ENCODE data around the gene UIMC1. TPM values are rescaled to one million over a fixed set of nuclear protein-coding genes. Genes with fewer than 3 reads are reported as not detected.

Gene UIMC1
- total RNA-seq, 1 experiment from 2014 or later: 53.0 TPM

DNA sequence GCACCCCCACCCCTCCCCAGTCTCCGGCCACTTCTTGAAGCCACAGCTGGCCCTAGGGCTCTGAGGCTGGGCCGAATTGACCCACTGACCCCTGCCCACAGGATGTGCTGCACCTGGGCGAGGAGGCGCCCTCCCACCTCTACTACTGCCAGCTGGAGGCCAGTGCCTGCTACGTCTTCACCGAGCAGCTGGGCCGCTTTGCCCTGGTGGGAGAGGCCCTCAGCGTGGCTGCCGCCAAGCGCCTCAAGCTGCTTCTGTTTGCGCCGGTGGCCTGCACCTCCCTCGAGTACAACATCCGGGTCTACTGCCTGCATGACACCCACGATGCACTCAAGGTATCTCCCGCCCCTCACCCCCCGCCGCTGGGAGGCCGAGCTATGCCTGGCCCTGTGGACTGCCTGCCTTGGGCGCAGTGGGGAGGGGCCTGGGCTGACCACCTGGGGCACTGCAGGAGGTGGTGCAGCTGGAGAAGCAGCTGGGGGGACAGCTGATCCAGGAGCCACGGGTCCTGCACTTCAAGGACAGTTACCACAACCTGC lies 128.7 kb downstream of the UIMC1 start:
- H4K91ac ChIP-seq (ENCODE audit: insufficient read length, low read depth, low read length): no peak overlapping the region
- H3K14ac ChIP-seq (ENCODE audit: insufficient read depth, low read length): no peak overlapping the region; the same call in 1 of the 2 replicates
- no peak for DNase-seq

More for the DNA sequence above, 128.7 kb downstream of the UIMC1 start:
- WGBS (ENCODE audit: extremely low coverage, insufficient read length, low lambda C conversion rate): no CpG with 5 or more reads among the region's 21 CpGs
- Histone ChIP-seq H3K9ac (ENCODE audit: extremely low read depth, insufficient read length, low read length) (no peak overlapping the region), H4K5ac (ENCODE audit: insufficient read length, low read depth, low read length) (no peak overlapping the region), H3K4me2 (ENCODE audit: insufficient read depth, insufficient read length, low read length) (no peak overlapping the region), H3K79me1 (ENCODE audit: insufficient read depth, low read depth, low read length, poor library complexity, severe bottlenecking) (no peaks in the 10 kb centered on the region), H3K9me3 (ENCODE audit: control insufficient read depth, low read depth, low read length) (no peaks in the 10 kb centered on the region), H2BK12ac (ENCODE audit: insufficient read length, low read depth, low read length) (no peak overlapping the region), H3K4me1 (ENCODE audit: insufficient read depth, low read length) (no peaks in the 10 kb centered on the region), H3T11ph (ENCODE audit: low read length) (no peak overlapping the region), H3K27me3 (ENCODE audit: insufficient read depth, low read length) (no peaks in the 10 kb centered on the region), H3K23me2 (ENCODE audit: insufficient read length, low read depth, low read length, poor library complexity, severe bottlenecking) (no peaks in the 10 kb centered on the region), H3K79me2 (ENCODE audit: insufficient read depth, low read length) (no peaks in the 10 kb centered on the region), H2BK5ac (ENCODE audit: insufficient read length, low read length) (no peak overlapping the region), H3K56ac (ENCODE audit: insufficient read length, low read depth, low read length) (no peak overlapping the region), H2AFZ (ENCODE audit: low read length) (no peak overlapping the region), H4K8ac (replicated peaks; ENCODE audit: insufficient read length, low read depth, low read length) (no peak overlapping the region), H2AK5ac (ENCODE audit: insufficient read length, low read length) (no peak overlapping the region), H4K20me1 (ENCODE audit: control insufficient read depth, insufficient read depth, insufficient read length) (no peaks in the 10 kb centered on the region), H3K23ac (ENCODE audit: insufficient read length, low read depth, low read length) (no peak overlapping the region), H3K27ac (ENCODE audit: insufficient read length, low read depth, low read length) (no peak overlapping the region), H2BK120ac (ENCODE audit: low read depth, low read length, poor library complexity, severe bottlenecking) (no peak overlapping the region), H3K18ac (ENCODE audit: insufficient read length, low read depth, low read length) (no peak overlapping the region), H2BK20ac (ENCODE audit: low read depth, low read length, poor library complexity, severe bottlenecking) (no peak overlapping the region), H3K4ac (ENCODE audit: low read depth, low read length) (no peak overlapping the region), H2BK15ac (ENCODE audit: low read depth, low read length) (no peak overlapping the region)
- Mint-ChIP-seq H3K4me3 (no peak overlapping the region), H3K27me3 (ENCODE audit: low read depth) (peaks cover 5% of the 10 kb centered on the region), H3K36me3 (ENCODE audit: insufficient read depth in 1 of 3, low read depth in 3 of 3) (no peaks in the 10 kb centered on the region; a peak in 2 of 7 replicates), H3K4me1 (peaks cover 2 to 14% of the 10 kb centered on the region in 2 experiments; a peak in 3 of 4 replicates), H3K9me3 (no peaks in the 10 kb centered on the region), H3K27ac (no peak overlapping the region)
- no peak for TF ChIP-seq CTCF (conservative IDR thresholded peaks at IDR 0.05)

Measured in H9 (cell line).